GDM1 (cell line): ENCODE results near the gene ACSF2.
A peak's percentile ranks its signal among the peaks of the same experiment; 100 is the strongest.
"Not testable (repeated sequence)": the region's sequence is repeated elsewhere in the genome, so short reads cannot be mapped to it uniquely, and the experiment has no call there.

Experiments
- DNase-seq: peaks from one replicate; lab custom pipeline; 2025; lab: John Stamatoyannopoulos, UW

The ACSF2 gene

GRCh38 chr17:50412188-50412732, 13.8 kb upstream of the ACSF2 start:
- DNase-seq = no peak

GRCh38 chr17:50414808-50415207, 11.2 kb upstream of the ACSF2 start:
- no peak for DNase-seq

DNA sequence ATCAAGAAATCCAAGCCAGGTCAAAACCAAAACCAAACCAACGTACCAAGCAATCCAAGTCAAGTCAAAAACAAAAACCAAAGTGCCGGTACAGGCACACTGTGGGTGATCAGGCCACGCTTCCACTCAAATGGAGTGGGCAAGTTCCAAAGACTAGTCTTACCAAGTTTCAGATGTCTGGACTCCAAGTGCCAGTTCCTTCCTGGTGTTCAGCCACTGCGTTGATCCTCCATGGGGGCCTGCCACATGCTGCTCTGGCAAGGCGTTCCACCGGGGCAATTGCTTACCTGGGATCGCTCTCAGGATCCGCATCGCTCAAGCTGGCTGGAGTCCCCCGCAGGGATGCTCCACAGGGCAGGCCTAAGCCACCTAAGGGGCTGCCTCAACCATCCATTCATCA, 6.4 kb upstream of the ACSF2 start:
- not testable (repeated sequence) for DNase-seq

DNA sequence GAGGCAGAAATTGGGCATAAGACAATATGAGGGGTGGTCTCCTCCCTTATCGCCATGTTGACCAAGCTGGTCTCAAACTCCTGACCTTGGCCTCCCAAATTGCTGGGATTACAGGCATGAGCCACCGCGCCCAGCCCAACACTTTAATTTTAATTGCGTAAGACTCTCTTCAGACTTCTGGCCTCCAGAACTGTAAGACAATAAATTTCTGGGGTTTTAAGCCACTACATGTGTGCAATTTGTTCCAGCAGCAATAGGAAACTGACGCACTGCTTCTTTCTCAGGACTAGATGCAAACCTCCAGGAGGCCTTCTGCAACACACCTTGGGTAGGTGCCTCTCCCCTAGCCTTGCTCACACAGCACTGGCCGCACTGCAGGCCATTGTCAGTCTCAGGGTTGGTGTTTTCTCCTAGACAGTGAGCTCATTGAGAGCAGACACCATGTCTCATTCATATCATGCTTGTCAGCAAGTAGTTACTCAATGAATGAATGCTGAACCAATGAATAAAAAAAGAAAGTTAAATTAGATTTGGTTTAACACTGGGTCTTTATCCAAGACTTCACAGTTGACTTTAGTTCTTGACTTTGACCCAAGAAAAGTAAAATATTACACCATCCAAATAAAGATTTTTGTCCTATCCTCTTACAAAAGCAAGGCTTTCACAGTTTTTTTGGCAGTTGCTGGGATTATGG, 5.5 kb upstream of the ACSF2 start:
- no peak for DNase-seq

DNA sequence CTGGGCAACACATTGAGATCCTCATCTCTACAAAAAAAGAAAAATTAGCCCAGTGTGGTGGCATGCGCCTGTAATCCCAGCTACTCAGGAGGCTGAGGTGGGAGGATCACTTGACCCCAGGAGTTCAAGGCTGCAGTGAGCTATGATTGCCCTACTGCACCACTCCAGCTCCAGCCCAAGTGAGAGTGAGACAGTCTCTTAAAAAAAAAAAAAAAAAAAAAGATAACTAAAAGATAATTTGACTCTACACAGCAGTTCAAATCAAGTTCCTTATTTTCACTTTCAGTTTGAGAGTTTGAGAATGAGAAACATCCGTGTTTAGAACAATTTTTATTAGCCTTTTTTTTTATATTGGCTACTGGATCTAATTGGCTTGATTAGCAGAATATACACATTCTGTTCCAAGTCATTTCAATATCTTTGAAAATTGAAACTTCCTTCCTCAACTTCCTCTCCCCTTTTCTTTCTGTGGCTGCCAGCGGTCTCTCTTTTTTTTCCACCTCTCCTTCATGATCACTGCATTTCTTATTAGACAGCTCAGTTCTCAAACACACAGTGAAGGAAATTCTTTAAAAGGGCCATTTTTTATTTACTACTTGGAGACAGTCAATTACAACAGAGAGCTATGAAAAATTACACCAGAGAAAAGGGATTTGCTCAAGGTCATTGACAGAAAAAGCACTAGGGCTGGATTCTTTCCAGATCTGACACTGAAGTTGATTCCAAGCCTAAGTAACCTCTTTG, 4.5 kb upstream of the ACSF2 start:
- no peak for DNase-seq

DNA sequence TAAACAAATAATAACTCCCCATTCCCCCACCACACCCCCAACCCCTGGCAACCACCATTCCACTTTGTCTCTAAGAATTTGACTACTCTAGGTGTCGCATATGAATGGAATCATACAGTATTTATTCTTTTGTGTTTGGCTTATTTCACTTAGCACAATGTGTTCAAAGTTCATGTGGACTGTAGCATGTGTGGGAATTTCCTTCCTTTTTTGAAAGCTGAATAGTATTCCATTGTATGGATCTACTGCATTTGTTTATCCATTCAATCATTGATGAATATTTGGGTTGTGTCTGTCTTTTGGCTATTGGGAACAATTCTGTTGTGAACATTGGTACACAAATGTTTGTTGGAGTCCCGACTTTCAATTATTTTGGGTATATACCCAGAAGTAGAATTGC, 3.3 kb upstream of the ACSF2 start:
- DNase-seq = no peak

GRCh38 chr17:50423553-50424159, 2.4 kb upstream of the ACSF2 start:
- DNase-seq = peak; percentile 30

DNA sequence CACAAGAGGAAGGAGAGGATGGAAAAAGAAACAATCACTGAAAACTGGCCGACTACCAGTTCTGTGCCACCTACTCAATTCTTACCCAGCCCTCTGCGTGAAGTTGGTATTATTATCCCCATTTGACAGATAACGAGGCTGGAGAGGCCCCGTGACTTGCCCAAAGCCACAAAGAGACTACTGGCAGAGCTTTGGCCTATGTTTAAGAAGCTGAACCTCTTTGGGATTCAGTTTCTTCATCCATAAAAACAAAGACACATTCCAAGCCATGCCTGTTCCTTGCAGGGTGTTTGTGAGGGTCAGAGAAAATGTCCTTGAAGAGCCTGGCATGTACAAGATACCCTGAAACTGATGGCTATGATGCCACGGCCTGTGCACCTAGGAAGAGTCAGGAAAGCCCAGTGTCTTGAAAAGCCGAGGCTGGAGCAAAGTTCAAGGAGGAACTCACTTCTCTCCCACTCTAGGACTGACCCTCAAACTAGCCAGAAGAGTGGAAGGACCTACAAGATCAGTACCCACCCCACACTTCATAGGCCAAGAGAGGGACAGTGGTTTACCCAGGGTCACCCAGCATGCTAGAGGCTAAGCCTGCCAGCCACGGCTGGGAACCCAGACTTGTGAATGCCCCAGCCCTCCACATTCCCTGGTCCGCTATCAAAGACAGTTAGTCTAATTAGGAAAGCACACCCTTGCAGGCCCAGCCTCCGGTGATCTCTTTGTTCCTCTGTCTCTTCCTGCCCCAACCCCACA, 1.6 kb upstream of the ACSF2 start:
- DNase-seq = no peak

DNA sequence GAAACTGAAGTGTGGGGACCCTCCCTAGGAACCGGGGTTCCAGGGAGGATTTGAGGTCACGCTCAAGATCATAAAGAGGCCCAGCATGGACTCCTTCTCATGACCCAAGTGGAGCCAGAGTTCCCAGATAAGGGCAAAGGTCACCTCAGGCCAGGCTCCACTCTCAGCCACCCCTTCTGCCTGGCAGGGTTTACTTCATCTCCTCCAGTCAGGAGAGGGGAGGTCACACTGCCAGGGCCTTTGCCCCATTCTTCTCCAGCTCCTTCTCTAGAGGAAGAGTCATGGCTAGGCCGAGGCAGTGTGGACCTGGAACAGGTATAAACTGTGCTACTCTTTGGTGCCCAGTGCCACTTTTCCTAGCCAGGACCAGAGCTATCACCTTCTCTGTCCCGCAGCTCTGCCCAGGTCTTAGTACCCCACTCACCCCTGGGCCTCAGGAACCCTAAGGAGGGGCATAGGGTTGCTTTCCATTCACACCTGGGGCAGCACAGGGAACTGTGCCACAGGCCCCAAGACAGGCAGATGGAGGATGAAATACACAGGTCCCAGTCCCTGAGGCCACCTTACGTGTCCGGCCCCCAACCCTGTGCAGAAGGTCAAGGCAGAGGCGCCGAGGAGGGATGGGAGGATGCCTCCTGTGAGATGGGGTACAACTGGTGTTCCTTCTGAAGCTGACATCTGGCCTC, 879 bp upstream of the ACSF2 start:
- DNase-seq = no peak

DNA sequence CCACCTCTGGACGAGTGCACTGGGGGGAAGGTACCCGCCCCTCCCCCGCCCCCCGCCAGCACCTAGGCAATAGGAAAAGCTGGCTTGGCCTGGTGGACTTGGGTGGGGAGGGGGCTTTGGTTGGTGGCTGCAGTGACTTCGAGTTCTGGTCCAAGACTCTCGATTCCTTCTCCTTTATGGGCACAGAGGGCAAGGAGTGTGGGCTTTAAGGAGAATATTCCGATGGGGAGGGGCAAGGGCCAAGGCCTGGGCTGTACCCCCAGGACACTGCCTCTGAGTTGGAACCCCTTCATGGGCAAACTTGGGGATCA, 409 bp downstream of the ACSF2 start:
- DNase-seq = no peak

- DNase-seq = peak; percentile 6
These were observed 1.1 kb downstream of the ACSF2 start for GRCh38 chr17:50426814-50427787.

DNA sequence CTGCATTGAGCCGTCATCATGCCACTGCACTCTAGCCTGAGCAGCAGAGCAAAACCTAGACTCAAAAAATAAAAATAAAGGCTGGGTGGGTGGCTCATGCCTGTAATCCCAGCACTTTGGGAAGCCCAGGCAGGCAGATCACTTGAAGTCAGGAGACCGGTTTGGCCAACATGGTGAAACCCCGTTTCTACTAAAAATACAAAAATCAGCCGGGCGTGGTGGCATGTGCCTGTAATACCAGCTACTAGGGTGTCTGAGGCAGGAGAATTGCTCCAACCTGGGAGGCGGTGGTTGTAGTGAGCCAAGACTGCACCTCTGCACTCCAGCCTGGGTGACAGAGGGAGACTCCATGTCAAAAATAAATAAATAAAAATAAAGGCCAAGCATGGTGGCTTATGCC, 2.1 kb downstream of the ACSF2 start:
- not testable (repeated sequence) for DNase-seq

DNA sequence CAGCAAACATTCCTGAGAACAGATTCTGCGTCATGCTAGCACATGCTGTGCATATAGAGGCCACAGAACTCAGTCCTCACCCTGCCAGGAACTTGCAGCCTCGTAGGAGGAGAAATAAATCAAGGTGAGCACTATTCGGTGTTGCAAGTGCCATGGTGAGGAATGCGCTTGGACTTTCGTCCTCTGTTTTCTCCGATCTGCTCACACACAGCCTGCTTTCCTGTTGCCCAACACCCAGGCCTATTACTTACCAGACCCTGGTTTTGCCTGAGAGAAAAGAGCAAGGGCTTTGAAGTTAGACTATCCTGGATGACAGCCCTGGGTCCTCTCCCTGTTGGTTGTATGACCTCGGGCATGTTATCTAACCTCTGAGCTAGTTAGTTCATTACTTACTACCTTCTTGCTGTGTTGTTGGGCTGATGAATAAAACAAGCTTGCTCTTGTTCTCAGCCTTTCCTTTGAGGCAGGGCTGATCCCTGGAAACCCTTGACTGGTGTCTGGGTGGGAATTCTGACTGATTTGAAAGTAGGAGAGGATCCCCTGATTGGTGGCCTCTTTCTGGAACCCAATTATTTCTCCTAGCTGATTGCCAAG, 2.9 kb downstream of the ACSF2 start:
- no peak for DNase-seq

DNA sequence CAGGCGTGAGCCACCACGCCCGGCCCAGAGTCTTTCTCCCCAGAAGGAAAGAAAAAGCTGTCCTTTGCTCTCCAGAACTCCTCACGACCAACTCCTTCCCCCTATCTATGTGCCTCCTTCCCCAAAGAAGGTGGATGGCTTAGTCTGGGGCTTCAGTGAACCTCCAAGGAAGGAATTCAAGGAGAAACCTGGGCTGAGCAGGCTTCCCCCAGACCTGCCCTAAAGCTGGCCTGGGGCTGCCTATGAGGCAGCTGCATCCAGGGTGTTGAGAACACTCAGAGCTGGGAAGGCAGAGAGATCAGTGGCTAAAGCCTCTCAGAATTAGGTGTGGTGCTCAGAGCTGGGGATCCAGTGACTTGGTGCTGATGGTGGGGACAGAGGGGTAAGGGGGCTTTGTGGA, 3.8 kb downstream of the ACSF2 start:
- no peak for DNase-seq

DNA sequence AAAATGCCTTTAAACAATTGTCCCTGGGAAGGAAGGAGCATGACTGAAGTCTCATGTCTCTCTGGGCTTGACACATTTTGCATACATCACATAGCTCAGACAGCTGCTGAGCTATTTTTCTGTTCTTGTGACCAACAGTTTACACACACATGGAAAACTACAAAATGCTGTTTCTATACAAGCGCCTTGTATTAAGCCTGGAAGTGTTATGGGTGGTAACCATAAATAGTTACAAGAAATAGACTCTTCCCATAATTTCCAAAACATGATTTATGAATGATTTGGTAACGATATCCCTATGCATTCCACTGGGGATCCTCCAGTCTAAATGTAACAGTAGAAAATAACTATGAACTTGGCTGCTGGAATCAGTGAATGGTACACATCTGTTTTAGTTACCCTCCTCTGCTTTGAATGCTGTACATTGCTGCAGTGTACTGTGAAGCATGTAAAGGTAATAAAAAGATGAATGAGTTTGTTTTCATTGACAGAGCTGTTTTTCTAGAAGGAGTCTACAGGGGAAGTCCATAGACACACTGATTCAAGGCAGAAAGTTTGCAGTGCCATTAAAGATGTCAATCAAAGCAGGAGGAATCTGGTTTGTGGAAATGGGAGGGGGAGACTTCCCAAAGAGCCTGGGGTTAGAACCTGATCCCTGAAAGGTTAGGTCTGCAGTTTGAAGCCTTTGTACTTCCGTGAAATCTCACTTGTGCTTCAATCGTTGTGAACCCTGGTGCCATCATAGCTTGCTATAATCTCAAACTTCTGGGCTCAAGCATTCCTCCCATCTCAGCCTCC, 5.0 kb downstream of the ACSF2 start:
- no peak for DNase-seq

DNA sequence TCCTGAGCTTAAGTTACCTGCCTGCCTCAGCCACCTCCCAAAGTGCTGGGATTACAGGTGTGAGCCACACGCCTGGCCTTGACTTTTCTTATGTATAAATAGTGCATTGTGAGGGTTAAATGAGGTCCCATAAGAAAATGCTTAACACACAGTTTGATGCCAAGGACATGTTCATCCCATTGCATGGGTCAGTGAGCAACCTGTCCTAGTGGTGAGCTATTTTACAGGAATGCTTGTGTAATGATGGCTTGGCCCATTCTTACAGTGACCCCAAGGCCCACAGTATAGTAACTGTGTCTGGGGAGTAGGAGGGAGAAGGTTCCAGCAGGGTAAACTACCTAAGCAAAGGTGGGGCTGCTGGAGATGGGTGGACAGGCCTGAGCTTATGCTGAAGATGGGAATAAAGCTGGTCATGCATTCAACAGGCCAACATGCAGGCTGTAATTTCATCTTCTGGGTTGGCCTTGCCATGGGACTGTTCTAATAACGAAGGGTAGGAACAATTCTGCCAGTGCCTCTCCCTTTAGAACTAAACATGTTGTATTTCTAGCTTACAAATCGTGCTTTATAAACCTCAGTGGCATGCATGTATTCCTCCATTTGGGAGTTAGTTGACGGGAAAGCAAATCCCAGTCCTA, 6.2 kb downstream of the ACSF2 start:
- DNase-seq = no peak

DNA sequence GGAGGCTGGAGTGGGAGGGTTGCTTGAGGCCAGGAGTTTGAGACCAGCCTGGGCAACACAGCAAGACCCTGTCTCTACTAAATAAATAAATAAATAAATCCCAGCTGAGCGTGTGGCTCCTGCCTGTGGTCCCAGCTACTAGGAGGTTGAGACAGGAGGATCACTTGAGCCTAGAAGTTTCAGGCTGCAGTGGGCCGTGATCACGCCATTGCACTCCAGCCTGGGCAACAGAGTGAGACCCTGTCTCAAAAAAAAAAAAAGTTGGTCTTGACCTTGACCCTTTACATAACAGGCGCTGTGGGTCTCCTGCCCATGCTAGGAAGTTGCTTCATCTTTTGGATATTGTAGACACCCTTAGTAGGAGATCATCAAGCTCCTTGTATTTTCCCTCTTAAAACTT, 11.4 kb downstream of the ACSF2 start:
- no peak for DNase-seq

GRCh38 chr17:50439008-50439407, 13.0 kb downstream of the ACSF2 start:
- DNase-seq = no peak
